Fibroblast of skin of left biceps (primary cell): ENCODE results near the gene SF3B6.

Experiments
- DNase-seq, 2 experiments: peaks; one replicate each; pipeline ENCODE4 v3.0.0-alpha.2; 2013; ENCODE audit warnings: low read depth in 2 of 2

Gene SF3B6

GRCh38 chr2:24019729-24020128 lies 56.4 kb downstream of the SF3B6 start:
- DNase-seq = no peak

DNA sequence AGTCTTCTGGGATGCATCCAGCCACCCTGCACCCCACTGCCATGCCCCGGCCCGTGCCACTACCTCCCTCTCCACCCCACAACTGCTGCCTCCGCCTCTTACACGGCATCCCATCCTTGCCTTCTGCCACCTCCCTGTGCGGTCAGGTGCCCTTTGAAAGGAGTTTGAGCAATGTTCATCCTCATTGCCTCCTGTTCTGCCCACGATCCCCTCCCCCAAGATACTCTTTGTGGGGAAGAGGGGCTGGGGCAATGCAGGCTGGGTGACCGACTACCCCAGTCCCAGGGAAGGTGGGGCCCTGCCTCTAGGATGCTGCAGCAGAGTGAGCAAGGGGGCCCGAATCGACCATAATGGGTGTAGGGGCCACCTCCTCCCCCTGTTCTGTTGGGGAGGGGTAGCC lies 57.9 kb downstream of the SF3B6 start:
- DNase-seq = no peak

- DNase-seq = no peak
Measured at GRCh38 chr2:24017711-24018110, 58.4 kb downstream of the SF3B6 start.
